Trophoblast cell (in vitro differentiated cells and primary cell): Measurements from ENCODE around the gene NXPE3.
"Not testable (repeated sequence)": the region's sequence is repeated elsewhere in the genome, so short reads cannot be mapped to it uniquely, and the experiment has no call there.

Experiments used
- DNase-seq, 2 donors: peaks; one replicate each; pipeline ENCODE4 v3.0.0-alpha.2; 2016
- H2AFZ ChIP-seq: 2 replicates; pipeline ENCODE4 v1.6.1; 2013; ENCODE audit warnings: low read length, moderate library complexity, mild to moderate bottlenecking; ENCODE audit not compliant: insufficient read depth, poor library complexity
- H2AK5ac ChIP-seq: 2 replicates; pipeline ENCODE4 v1.6.1; 2013; ENCODE audit warnings: mild to moderate bottlenecking, low read length
- H2BK120ac ChIP-seq: 2 replicates; pipeline ENCODE4 v1.6.1; 2013; ENCODE audit warnings: low read length, mild to moderate bottlenecking, moderate library complexity; ENCODE audit not compliant: insufficient read depth, poor library complexity
- H2BK12ac ChIP-seq: 2 replicates; pipeline ENCODE4 v1.6.1; 2013; ENCODE audit warnings: mild to moderate bottlenecking, low read length, moderate library complexity
- H2BK5ac ChIP-seq: 2 replicates; pipeline ENCODE4 v1.6.1; 2013; ENCODE audit warnings: low read length, low read depth, moderate library complexity, mild to moderate bottlenecking; ENCODE audit not compliant: poor library complexity
- H3K14ac ChIP-seq: 2 replicates; pipeline ENCODE4 v1.6.1; 2013; ENCODE audit warnings: mild to moderate bottlenecking, low read length
- H3K18ac ChIP-seq: 2 replicates; pipeline ENCODE4 v1.6.1; 2013; ENCODE audit warnings: mild to moderate bottlenecking, low read length
- H3K23ac ChIP-seq: 2 replicates; pipeline ENCODE4 v1.6.1; 2013; ENCODE audit warnings: low read length
- H3K27ac ChIP-seq: 2 replicates; pipeline ENCODE4 v1.5.1; 2013; ENCODE audit warnings: low read depth, mild to moderate bottlenecking, inconsistent platforms, low read length, moderate library complexity
- H3K27me3 ChIP-seq: 2 replicates; pipeline ENCODE4 v1.6.1; 2013; ENCODE audit warnings: inconsistent platforms, mild to moderate bottlenecking, low read length, moderate library complexity; ENCODE audit not compliant: insufficient read depth
- H3K36me3 ChIP-seq, 2 experiments: 1 replicate in 1 of 2; 2 replicates in 1 of 2; pipeline ENCODE4 v1.6.1; 2013; ENCODE audit warnings: low read length in 2 of 2, mild to moderate bottlenecking in 2 of 2, moderate library complexity in 1 of 2; ENCODE audit not compliant: insufficient read depth in 2 of 2, control insufficient read depth in 1 of 2
- H3K4ac ChIP-seq: 2 replicates; pipeline ENCODE4 v1.6.1; 2013; ENCODE audit warnings: low read depth, mild to moderate bottlenecking, low read length, moderate library complexity
- H3K4me1 ChIP-seq, 2 experiments: 1 replicate in 1 of 2; 2 replicates in 1 of 2; pipeline ENCODE4 v1.6.1; 2013; ENCODE audit warnings: low read length in 2 of 2, mild to moderate bottlenecking in 2 of 2, moderate library complexity in 1 of 2; ENCODE audit not compliant: insufficient read depth in 2 of 2, control insufficient read depth in 1 of 2
- H3K4me2 ChIP-seq: 2 replicates; pipeline ENCODE4 v1.6.1; 2013; ENCODE audit warnings: inconsistent platforms, mild to moderate bottlenecking, low read length, moderate library complexity
- H3K4me3 ChIP-seq: 2 replicates; pipeline ENCODE4 v1.5.1; 2013; ENCODE audit warnings: mild to moderate bottlenecking, low read depth, low read length, inconsistent platforms
- H3K79me1 ChIP-seq: one replicate; pipeline ENCODE4 v1.6.1; 2013; ENCODE audit warnings: low read length
- H3K79me2 ChIP-seq: 2 replicates; pipeline ENCODE4 v1.6.1; 2013; ENCODE audit warnings: low read length, mild to moderate bottlenecking; ENCODE audit not compliant: control insufficient read depth, insufficient read depth, poor library complexity
- H3K9ac ChIP-seq: 2 replicates; pipeline ENCODE4 v1.6.1; 2013; ENCODE audit warnings: mild to moderate bottlenecking, low read length
- H3K9me3 ChIP-seq: 2 replicates; pipeline ENCODE4 v1.6.1; 2013; ENCODE audit warnings: low read depth, mild to moderate bottlenecking, control low read depth, inconsistent platforms, low read length; ENCODE audit not compliant: insufficient read depth
- H4K12ac ChIP-seq: 2 replicates; pipeline ENCODE4 v1.6.1; 2013; ENCODE audit warnings: low read depth, mild to moderate bottlenecking, low read length, moderate library complexity
- H4K8ac ChIP-seq: 2 replicates; pipeline ENCODE4 v1.6.1; 2013; ENCODE audit warnings: low read depth, mild to moderate bottlenecking, low read length, moderate library complexity
- H4K91ac ChIP-seq: one replicate; pipeline ENCODE4 v1.6.1; 2013; ENCODE audit warnings: low read depth, mild to moderate bottlenecking, low read length, moderate library complexity
- WGBS: extraction: QIAGEN DNeasy Blood & Tissue Kit; methylation state at CpG from one replicate; pipeline ENCODE4 v1.1.7; 2013; ENCODE audit warnings: missing lambda C conversion rate; ENCODE audit not compliant: insufficient read length, insufficient coverage; ENCODE audit errors: extremely low coverage; 5-methylcytosine and 5-hydroxymethylcytosine counted together

NXPE3 gene

GRCh38 chr3:101753386-101754113 lies 25.5 kb upstream of the NXPE3 start:
- DNase-seq, H3K4me3 ChIP-seq, H2BK5ac ChIP-seq, H3K4me2 ChIP-seq, H3K27ac ChIP-seq, H4K91ac ChIP-seq, H2AFZ ChIP-seq, H3K18ac ChIP-seq, H3K27me3 ChIP-seq, H3K79me1 ChIP-seq, H3K9me3 ChIP-seq, H3K14ac ChIP-seq, H3K4me1 ChIP-seq, H2BK120ac ChIP-seq, H2AK5ac ChIP-seq, H4K12ac ChIP-seq, H3K4ac ChIP-seq, H2BK12ac ChIP-seq, H3K23ac ChIP-seq, H3K79me2 ChIP-seq, H4K8ac ChIP-seq, H3K9ac ChIP-seq: not testable (repeated sequence)
- peaks cover 9 to 17% of the 10 kb centered on the region in 2 experiments for H3K36me3 ChIP-seq
- no CpG with 5 or more reads among the region's 23 CpGs for WGBS

GRCh38 chr3:101758224-101758623 lies 20.8 kb upstream of the NXPE3 start:
- H3K4me3 ChIP-seq = no peak overlapping the region
- H3K9me3 ChIP-seq = no peaks in the 10 kb centered on the region
- no peak overlapping the region for H3K4me2 ChIP-seq
- no peaks in the 10 kb centered on the region for H3K27me3 ChIP-seq
- H2AFZ ChIP-seq = no peak overlapping the region
- no peak overlapping the region for H2BK5ac ChIP-seq
- no peak overlapping the region for H2BK12ac ChIP-seq
- peaks cover 9 to 17% of the 10 kb centered on the region in 2 experiments for H3K36me3 ChIP-seq
- H3K79me2 ChIP-seq = no peaks in the 10 kb centered on the region
- no peaks in the 10 kb centered on the region for H3K4me1 ChIP-seq
- no peak overlapping the region for H3K14ac ChIP-seq
- no peak overlapping the region for H3K4ac ChIP-seq
- H4K8ac ChIP-seq = no peak overlapping the region
- H4K12ac ChIP-seq = no peak overlapping the region
- H4K91ac ChIP-seq = no peak overlapping the region
- no CpG with 5 or more reads among the region's 6 CpGs for WGBS
- no peak overlapping the region for H3K18ac ChIP-seq
- DNase-seq = no peak
- no peaks in the 10 kb centered on the region for H3K79me1 ChIP-seq
- no peak overlapping the region for H3K23ac ChIP-seq
- H2BK120ac ChIP-seq = no peak overlapping the region
- H3K27ac ChIP-seq = no peak overlapping the region
- H3K9ac ChIP-seq = no peak overlapping the region
- H2AK5ac ChIP-seq = no peak overlapping the region

- peaks cover 2 to 7% of the 10 kb centered on the region in 2 experiments for H3K36me3 ChIP-seq
- no peaks in the 10 kb centered on the region for H3K4me1 ChIP-seq
- no peak overlapping the region for H3K18ac ChIP-seq
- no peak overlapping the region for H3K23ac ChIP-seq
- H3K9me3 ChIP-seq = no peaks in the 10 kb centered on the region
- no peak for DNase-seq
- no peak overlapping the region for H3K14ac ChIP-seq
- no peak overlapping the region for H4K91ac ChIP-seq
- H3K79me1 ChIP-seq = no peaks in the 10 kb centered on the region
- H3K4ac ChIP-seq = no peak overlapping the region
- H2AFZ ChIP-seq = no peak overlapping the region
- no peak overlapping the region for H2BK5ac ChIP-seq
- no peak overlapping the region for H4K12ac ChIP-seq
- no peaks in the 10 kb centered on the region for H3K79me2 ChIP-seq
- no peak overlapping the region for H2AK5ac ChIP-seq
- no peak overlapping the region for H2BK120ac ChIP-seq
- H3K9ac ChIP-seq = no peak overlapping the region
- WGBS = 100% methylated on average over 2 of the region's 3 CpGs
- H3K27me3 ChIP-seq = no peaks in the 10 kb centered on the region
- H3K27ac ChIP-seq = no peak overlapping the region
- no peak overlapping the region for H2BK12ac ChIP-seq
- H4K8ac ChIP-seq = no peak overlapping the region
- H3K4me3 ChIP-seq = no peak overlapping the region
- H3K4me2 ChIP-seq = no peak overlapping the region
Measured at GRCh38 chr3:101762041-101762646, 16.9 kb upstream of the NXPE3 start.

- not testable (repeated sequence) for H4K12ac ChIP-seq, H3K4ac ChIP-seq, H3K4me3 ChIP-seq, H2AK5ac ChIP-seq, H4K8ac ChIP-seq, H2BK5ac ChIP-seq, H3K14ac ChIP-seq, H3K27ac ChIP-seq, H3K4me2 ChIP-seq, H2AFZ ChIP-seq, H4K91ac ChIP-seq, H3K79me2 ChIP-seq, H3K9me3 ChIP-seq, H3K9ac ChIP-seq, H3K23ac ChIP-seq, H3K36me3 ChIP-seq, DNase-seq, H3K79me1 ChIP-seq, H3K27me3 ChIP-seq, H3K4me1 ChIP-seq, H2BK12ac ChIP-seq, H2BK120ac ChIP-seq, H3K18ac ChIP-seq
- WGBS = no CpG with 5 or more reads among the region's 6 CpGs
Measured at GRCh38 chr3:101777745-101778281, 1.2 kb upstream of the NXPE3 start.
